Neural cell (in vitro differentiated cells): ENCODE results near the gene LARGE1.

Source experiments
- CTCF ChIP-seq: fragments of 450-650 bp; IDR thresholded peaks from 2 replicates; pipeline ENCODE4 v1.5.1; 2014; ENCODE audit warnings: antibody characterized with exemption, mild to moderate bottlenecking, moderate library complexity; ENCODE audit not compliant: poor library complexity, severe bottlenecking
- EP300 ChIP-seq: fragments of 450-650 bp; conservative IDR thresholded peaks from 2 replicates; pipeline ENCODE4 v1.6.1; 2014; ENCODE audit warnings: antibody characterized with exemption, mild to moderate bottlenecking, moderate library complexity; ENCODE audit not compliant: poor library complexity, severe bottlenecking
- MXI1 ChIP-seq: fragments of 450-650 bp; conservative IDR thresholded peaks from 2 replicates; pipeline ENCODE4 v1.6.1; 2014; ENCODE audit warnings: antibody characterized with exemption, mild to moderate bottlenecking; ENCODE audit not compliant: poor library complexity, severe bottlenecking

- TF ChIP-seq CTCF = no peak
- TF ChIP-seq MXI1 = no peak
- TF ChIP-seq EP300 = no peak
These were observed 331.4 kb downstream of the LARGE1 start for GRCh38 chr22:33588860-33589259.
